Left lung (tissue), 10 donors: Measurements from ENCODE around the gene PIN4. TPM values are rescaled to one million over a fixed set of nuclear protein-coding genes. Genes with fewer than 3 reads are reported as not detected.

Source experiments
- ATAC-seq: fragments of 200-7000 bp; cut with Tn5 transposase; one replicate; pipeline ENCODE4 v1.9.1; 2020; ENCODE audit warnings: moderate library complexity
- DNase-seq, 4 donors: peaks; one replicate each; pipeline ENCODE4 v3.0.0-alpha.2; 2013 to 2020
- H3K27ac ChIP-seq, 2 donors: fragments of 200-600 bp; sonication (generic) in 1 of 2; one replicate each; pipeline versions ENCODE4 v1.5.0 to v1.8.0; 2020 to 2021
- H3K27me3 ChIP-seq, 2 donors: fragments of 200-600 bp; sonication (generic) in 1 of 2; one replicate each; pipeline versions ENCODE4 v1.5.0 to v1.8.0; 2020 to 2021
- H3K36me3 ChIP-seq, 2 donors: fragments of 200-600 bp; sonication (generic) in 1 of 2; one replicate each; pipeline versions ENCODE4 v1.5.0 to v1.8.0; 2020 to 2021
- H3K4me1 ChIP-seq, 2 donors: fragments of 200-600 bp; one replicate each; pipeline ENCODE4 v1.8.0; 2021
- H3K4me3 ChIP-seq, 2 donors: fragments of 200-600 bp; sonication (generic) in 1 of 2; one replicate each; pipeline versions ENCODE4 v1.5.0 to v1.8.0; 2020 to 2021; ENCODE audit warnings: mild to moderate bottlenecking in 1 of 2
- H3K9me3 ChIP-seq, 2 donors: fragments of 200-600 bp; sonication (generic) in 1 of 2; one replicate each; pipeline versions ENCODE4 v1.5.0 to v1.8.0; 2020 to 2021
- intact Hi-C, 2 donors: fragments of 100-400 bp; cut with DNase I; formaldehyde crosslinking; loops; one replicate each; pipeline versions ENCODE4 v1.11.2 to v1.14.2; 2022
- polyA plus RNA-seq, 6 donors: library from polyadenylated mRNA; unstranded; fragments of 120-200 nt; gene quantifications; one replicate each; pipeline ENCODE4 v1.2.1, GENCODE V29; 2013; ENCODE audit not compliant: insufficient read length in 6 of 6
- total RNA-seq, 2 donors: library from RNA; stranded (reverse); fragmentation: NEBNext Ultra II Directional; extraction: Animal tissue kit (Norgen Biotek cat#: 25700); gene quantifications; one replicate each; pipeline ENCODE4 v1.2.1, GENCODE V29; 2021
- TF ChIP-seq, protein P1 (sequence below), 2 donors: fragments of 200-600 bp; sonication (generic) in 1 of 2; IDR thresholded peaks; one replicate each; pipeline versions ENCODE4 v1.5.0 to v1.8.0; 2021; ENCODE audit warnings: antibody characterized with exemption in 2 of 2
- donor health status: DM: no; HTN: yes; CAD: no.
- donor health status: DM: no; HTN: no; CAD: no.

Gene PIN4
- total and polyA plus RNA-seq, 8 donors = 7.6 to 43.3 (median 34.6) TPM

DNA sequence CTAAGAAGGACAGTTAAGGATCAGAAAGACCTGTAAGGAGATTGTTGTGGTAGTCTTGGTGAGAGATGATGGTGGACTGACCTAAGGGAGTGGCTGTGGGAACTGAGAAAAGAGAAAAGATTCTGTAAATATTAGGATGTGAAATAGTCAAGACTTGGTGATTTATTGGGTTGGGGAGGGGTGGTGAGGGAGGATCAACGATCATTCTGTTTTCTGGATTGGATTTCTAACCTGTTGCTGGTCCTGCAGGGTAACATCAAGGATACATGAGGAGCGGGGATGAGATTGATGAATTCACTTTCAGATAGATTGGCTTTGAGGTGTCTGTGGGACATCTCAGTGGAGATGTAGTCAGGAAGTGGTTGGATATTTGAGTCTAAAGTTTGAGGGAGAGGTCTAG lies 1.4 kb downstream of the PIN4 start:
- Histone ChIP-seq H3K36me3 (peaks cover 0 to 18% of the 10 kb centered on the region in 2 donors), H3K9me3 (no peaks in the 10 kb centered on the region), H3K27me3 (no peaks in the 10 kb centered on the region), H3K27ac (no peak overlapping the region), H3K4me3 (no peak overlapping the region), H3K4me1 (peaks cover 0 to 6% of the 10 kb centered on the region in 2 donors)
- DNase-seq = no peak
- TF ChIP-seq, protein P1, sequence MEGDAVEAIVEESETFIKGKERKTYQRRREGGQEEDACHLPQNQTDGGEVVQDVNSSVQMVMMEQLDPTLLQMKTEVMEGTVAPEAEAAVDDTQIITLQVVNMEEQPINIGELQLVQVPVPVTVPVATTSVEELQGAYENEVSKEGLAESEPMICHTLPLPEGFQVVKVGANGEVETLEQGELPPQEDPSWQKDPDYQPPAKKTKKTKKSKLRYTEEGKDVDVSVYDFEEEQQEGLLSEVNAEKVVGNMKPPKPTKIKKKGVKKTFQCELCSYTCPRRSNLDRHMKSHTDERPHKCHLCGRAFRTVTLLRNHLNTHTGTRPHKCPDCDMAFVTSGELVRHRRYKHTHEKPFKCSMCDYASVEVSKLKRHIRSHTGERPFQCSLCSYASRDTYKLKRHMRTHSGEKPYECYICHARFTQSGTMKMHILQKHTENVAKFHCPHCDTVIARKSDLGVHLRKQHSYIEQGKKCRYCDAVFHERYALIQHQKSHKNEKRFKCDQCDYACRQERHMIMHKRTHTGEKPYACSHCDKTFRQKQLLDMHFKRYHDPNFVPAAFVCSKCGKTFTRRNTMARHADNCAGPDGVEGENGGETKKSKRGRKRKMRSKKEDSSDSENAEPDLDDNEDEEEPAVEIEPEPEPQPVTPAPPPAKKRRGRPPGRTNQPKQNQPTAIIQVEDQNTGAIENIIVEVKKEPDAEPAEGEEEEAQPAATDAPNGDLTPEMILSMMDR (IDR thresholded peaks at IDR 0.05) = no peak
- intact Hi-C loops = no loop called here
- no peak for ATAC-seq

DNA sequence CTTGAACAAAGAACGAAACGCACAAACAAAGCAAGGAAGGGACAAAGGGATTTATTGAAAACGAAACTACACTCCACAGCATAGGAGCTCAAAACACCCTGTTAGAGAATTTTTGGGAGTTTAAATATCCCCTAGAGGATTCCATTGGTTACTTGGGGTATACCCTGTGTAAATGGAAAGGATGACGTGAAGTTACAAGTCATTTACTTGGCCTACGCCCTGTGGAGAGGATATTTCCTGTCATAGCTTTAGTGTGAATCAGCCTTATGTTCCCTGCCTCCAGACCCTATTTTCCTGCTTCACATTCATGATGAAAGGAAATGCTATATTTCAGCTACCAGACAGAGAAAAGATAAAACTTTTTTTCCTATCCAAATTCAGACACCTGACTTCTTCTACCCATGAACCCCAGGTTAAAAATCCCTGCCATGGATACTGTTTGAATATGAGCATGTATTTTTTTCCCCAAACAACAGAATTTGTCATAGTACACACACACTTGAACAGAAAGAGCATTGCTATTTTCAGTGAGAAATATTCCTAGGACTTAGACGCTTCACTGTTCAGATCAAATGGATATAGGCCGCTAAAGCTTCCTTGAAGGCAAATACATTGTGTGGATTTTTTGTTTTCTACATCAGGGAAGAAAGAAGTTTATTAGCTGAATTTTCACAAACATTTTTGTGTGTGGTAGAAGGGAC lies 20.4 kb downstream of the PIN4 start:
- no peak for DNase-seq
- TF ChIP-seq, protein P1 (IDR thresholded peaks at IDR 0.05) = no peak
- H3K9me3 ChIP-seq = no peaks in the 10 kb centered on the region
- ATAC-seq = no peak
- intact Hi-C loops = no loop called here
- H3K4me3 ChIP-seq = no peak overlapping the region
- H3K27ac ChIP-seq = no peak overlapping the region
- no peaks in the 10 kb centered on the region for H3K4me1 ChIP-seq
- H3K36me3 ChIP-seq = peaks cover 0 to 32% of the 10 kb centered on the region in 2 donors
- H3K27me3 ChIP-seq = no peaks in the 10 kb centered on the region

DNA sequence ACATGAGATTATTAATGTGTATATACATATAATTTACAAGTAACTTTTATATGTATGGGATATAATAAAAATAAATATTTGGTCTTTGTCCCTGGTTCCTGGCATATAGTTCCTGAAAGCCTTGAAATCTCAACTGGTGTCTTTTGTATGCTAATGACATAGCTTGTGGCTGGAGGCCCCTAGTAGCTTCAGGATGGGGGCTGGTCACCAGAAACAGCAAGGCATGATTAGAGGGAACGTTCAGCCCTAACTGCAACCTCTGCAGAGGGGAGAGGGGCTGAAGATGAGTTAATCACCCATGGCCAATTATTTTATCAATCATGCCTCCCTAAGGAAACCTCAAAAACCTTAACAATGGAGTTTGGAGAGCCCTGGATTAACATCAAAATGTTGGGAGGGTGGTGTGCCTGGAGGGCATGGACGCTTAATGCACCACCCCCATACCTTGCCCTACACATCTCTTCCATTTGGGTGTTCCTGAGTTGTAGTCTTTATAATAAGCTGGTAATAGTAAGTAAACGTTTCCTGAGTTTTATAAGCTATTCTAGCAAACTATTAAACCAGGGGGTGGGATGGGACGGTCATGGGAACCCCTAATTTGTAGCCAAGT lies 21.3 kb downstream of the PIN4 start:
- no peaks in the 10 kb centered on the region for H3K27me3 ChIP-seq
- H3K4me3 ChIP-seq = no peak overlapping the region
- TF ChIP-seq, protein P1 (IDR thresholded peaks at IDR 0.05) = no peak
- DNase-seq = no peak
- intact Hi-C loops = no loop called here
- no peaks in the 10 kb centered on the region for H3K4me1 ChIP-seq
- peaks cover 0 to 23% of the 10 kb centered on the region in 2 donors for H3K36me3 ChIP-seq
- H3K9me3 ChIP-seq = no peaks in the 10 kb centered on the region
- ATAC-seq = no peak
- H3K27ac ChIP-seq = no peak overlapping the region

DNA sequence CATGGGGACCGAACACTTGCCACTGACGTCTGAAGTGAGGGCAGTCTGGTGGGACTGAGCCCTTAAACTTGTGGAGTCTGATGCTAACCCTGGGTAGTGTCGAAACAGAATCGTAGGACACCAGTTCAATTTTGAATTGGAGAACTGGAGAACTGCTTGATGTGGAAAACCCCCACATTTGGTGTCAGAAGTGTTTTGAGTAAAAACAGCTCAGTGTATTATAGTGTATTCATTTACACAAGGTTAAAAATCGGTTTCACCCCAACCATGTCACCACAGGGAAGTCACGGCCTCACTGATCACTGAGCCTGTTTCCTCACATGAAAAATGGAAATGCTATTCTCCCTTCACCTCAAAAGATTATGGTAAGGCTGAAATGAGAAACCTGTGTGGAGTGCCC lies 21.9 kb downstream of the PIN4 start:
- no peak for ATAC-seq
- TF ChIP-seq, protein P1 (IDR thresholded peaks at IDR 0.05) = no peak
- H3K9me3 ChIP-seq = no peaks in the 10 kb centered on the region

DNA sequence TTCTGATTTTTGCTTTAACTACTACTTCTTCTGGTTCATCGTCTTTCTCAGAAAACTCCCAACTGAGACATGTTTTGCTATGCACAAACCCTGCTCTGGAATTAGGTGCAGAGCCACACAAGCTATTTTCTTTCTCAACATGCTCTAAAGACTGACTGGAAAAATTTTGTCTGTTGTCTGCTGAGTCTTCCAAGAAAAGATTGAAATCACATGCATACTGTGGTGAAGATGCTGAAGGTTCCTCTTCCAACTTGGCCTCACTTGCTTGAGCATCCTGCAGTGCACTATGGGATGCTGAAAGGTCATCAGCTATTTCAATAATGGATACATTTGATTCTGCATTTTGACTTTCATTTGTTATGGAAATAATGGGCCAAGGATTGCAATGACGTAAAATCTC lies 24.1 kb downstream of the PIN4 start:
- TF ChIP-seq, protein P1 (IDR thresholded peaks at IDR 0.05) = no peak
- H3K36me3 ChIP-seq = peaks cover 0 to 6% of the 10 kb centered on the region in 2 donors
- H3K27me3 ChIP-seq = no peaks in the 10 kb centered on the region
- no peaks in the 10 kb centered on the region for H3K9me3 ChIP-seq
- H3K27ac ChIP-seq = no peak overlapping the region
- DNase-seq (no peak), ATAC-seq (no peak)
- no peaks in the 10 kb centered on the region for H3K4me1 ChIP-seq
- intact Hi-C loops = no loop called here
- no peak overlapping the region for H3K4me3 ChIP-seq

More for the DNA sequence above, 21.9 kb downstream of the PIN4 start:
- Histone ChIP-seq H3K4me1 (no peaks in the 10 kb centered on the region), H3K36me3 (peaks cover 0 to 17% of the 10 kb centered on the region in 2 donors), H3K27ac (no peak overlapping the region), H3K27me3 (no peaks in the 10 kb centered on the region), H3K4me3 (no peak overlapping the region)
- DNase-seq = no peak
- intact Hi-C loops = no loop called here
